ENCODE measurements around the gene LAPTM5.

DNA sequence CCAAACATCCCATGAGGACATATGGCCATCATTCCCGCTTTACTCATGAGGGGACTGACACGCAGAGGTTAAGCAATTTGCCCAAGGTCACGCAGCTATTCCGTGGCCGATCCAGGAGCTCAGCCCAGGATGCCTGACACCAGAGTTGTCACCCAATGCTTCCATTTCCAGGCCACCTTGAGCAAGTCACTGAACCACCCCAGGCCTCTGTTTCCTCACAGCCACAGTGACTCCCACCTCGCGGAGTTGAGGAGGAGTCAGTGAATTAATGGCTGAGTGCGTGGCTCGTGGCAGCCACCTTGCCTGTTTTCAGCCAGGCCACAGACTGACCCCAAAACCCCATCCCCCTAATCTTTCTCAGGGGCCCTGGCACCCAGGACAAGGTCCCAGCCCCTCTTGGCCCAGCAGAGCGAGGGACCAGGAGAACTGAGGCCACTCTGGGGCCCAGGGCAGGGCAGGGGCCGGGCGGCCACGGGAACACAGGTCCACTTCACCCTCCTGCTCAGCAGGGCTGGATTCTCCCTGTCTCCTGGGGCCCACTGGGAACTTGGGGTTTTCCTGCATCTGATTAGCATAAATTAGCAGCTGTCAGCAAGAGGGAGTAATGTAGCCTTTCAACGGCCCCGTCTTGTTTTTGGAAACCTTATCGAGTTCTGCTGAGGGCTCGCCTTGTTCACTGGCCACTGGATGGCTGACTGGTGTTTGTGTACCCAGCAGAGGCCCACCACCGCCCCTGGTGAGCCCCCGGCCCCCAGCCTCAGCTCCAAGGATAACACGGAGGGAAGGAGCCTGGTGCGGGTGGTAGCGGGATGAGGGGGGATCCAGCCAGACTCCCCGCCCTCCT, 19.7 kb upstream of the LAPTM5 start:
- TF ChIP-seq, protein P1, sequence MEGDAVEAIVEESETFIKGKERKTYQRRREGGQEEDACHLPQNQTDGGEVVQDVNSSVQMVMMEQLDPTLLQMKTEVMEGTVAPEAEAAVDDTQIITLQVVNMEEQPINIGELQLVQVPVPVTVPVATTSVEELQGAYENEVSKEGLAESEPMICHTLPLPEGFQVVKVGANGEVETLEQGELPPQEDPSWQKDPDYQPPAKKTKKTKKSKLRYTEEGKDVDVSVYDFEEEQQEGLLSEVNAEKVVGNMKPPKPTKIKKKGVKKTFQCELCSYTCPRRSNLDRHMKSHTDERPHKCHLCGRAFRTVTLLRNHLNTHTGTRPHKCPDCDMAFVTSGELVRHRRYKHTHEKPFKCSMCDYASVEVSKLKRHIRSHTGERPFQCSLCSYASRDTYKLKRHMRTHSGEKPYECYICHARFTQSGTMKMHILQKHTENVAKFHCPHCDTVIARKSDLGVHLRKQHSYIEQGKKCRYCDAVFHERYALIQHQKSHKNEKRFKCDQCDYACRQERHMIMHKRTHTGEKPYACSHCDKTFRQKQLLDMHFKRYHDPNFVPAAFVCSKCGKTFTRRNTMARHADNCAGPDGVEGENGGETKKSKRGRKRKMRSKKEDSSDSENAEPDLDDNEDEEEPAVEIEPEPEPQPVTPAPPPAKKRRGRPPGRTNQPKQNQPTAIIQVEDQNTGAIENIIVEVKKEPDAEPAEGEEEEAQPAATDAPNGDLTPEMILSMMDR (conservative IDR thresholded peaks at IDR 0.05 in 1 of 2, IDR thresholded peaks at IDR 0.05 in 1 of 2; ENCODE audit: extremely low read depth in 1 of 2, insufficient read depth in 1 of 2, low read depth in 1 of 2, low read length in 2 of 2), result no peak
- no peak for TF ChIP-seq EZH2 (IDR thresholded peaks at IDR 0.05; ENCODE audit: borderline replicate concordance, low read length)
